HFFc6 (cell line): ENCODE data around the gene ADAM12. TPM values are rescaled to one million over a fixed set of nuclear protein-coding genes. Genes with fewer than 3 reads are reported as not detected.

ENCODE experiments used
- DNase-seq: peaks from one replicate; pipeline ENCODE4 v3.0.0-alpha.2; 2018
- H3K27ac Mint-ChIP-seq: 2 replicates; pipeline ENCODE4 v1.8.0; 2020; ENCODE audit warnings: mild to moderate bottlenecking, mixed read lengths
- H3K27me3 Mint-ChIP-seq: 2 replicates; pipeline ENCODE4 v1.8.0; 2021; ENCODE audit warnings: mild to moderate bottlenecking, moderate library complexity, mixed read lengths; ENCODE audit not compliant: insufficient read depth
- H3K36me3 Mint-ChIP-seq: 2 replicates; pipeline ENCODE4 v1.8.0; 2021; ENCODE audit warnings: low read depth, mixed read lengths
- H3K4me1 Mint-ChIP-seq: 2 replicates; pipeline ENCODE4 v1.8.0; 2020; ENCODE audit warnings: low read depth, mixed read lengths
- H3K4me3 Mint-ChIP-seq: 2 replicates; pipeline ENCODE4 v1.8.0; 2020; ENCODE audit warnings: mild to moderate bottlenecking, moderate library complexity, mixed read lengths
- H3K9me3 Mint-ChIP-seq: 2 replicates; pipeline ENCODE4 v1.8.0; 2020; ENCODE audit warnings: mild to moderate bottlenecking, mixed read lengths
- CTCF ChIP-seq: fragments of 200-600 bp; sonication (generic); IDR thresholded peaks from 2 replicates; pipeline ENCODE4 v1.5.0; 2021; ENCODE audit warnings: antibody characterized with exemption, mild to moderate bottlenecking
- total RNA-seq, 6 experiments: library from RNA; stranded (reverse); fragmentation: NEBNext Ultra II Directional; extraction: Animal tissue kit (Norgen Biotek cat#: 25700); gene quantifications; 2 replicates in 1 of 6; 3 replicates in 5 of 6; pipeline ENCODE4 v1.2.3, GENCODE V29; 2021

ADAM12 gene
- total RNA-seq, 6 experiments from 2014 or later, result 7.5 to 12.5 (median 11.5) TPM

DNA sequence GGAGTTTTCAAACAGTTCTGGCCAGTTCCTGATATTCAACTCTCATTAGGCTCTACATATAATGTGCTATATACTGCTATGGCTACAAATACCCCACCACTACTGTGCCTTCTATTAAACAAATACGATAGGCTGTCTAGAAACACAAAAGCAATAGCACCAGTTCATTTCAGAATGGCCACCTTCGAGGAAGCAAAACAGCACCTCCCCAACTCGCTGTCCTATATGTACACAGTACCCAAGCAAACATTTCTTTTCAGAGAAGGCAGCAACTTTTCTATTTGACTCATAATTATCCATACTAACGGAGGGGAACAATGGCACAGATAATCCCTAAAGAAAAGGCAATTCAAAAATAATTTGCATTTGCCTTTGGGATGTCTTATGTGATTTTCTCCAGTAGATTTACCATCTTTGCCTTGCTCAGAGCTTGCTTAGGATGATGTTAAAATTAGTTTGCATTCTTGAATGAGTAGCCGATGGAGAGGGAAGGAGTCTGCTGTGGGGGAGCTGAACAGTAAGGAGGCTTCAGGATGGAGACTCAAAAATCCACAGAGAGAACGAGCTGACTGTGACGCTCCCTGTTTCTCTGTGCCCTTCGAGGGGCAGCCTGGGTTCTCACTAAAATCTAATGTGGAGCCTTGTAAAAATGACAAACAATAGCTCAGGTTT, 273.3 kb downstream of the ADAM12 start:
- Mint-ChIP-seq H3K36me3 (peaks cover 5% of the 10 kb centered on the region), H3K4me1 (peaks cover 15% of the 10 kb centered on the region), H3K27ac (no peak overlapping the region), H3K27me3 (no peaks in the 10 kb centered on the region; the same call in 1 of the 2 replicates), H3K4me3 (no peak overlapping the region), H3K9me3 (no peaks in the 10 kb centered on the region)
- DNase-seq, result no peak
- no peak for TF ChIP-seq CTCF

DNA sequence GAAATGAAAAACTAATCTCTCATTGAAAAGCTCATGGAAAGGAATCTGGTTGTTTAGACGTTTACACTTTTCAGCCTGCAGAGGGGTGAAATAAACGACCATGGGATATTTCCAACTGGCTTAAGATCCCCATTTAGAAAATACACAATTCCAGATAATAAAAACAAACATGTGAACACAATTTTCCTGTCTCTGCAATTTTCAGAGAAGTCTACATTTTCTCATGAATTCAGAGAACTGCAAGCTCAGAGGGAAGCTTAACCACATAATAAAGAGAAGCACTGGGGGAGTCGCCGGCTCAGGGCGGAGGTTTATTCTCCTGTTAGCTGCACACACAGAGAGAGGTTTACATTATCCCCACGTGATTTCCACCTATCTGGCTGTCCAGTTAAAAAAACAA, 276.8 kb downstream of the ADAM12 start:
- H3K36me3 Mint-ChIP-seq, result peaks cover 5% of the 10 kb centered on the region
- TF ChIP-seq CTCF, result no peak
- H3K4me3 Mint-ChIP-seq, result no peak overlapping the region
- no peak for DNase-seq
- H3K9me3 Mint-ChIP-seq, result no peaks in the 10 kb centered on the region
- H3K27ac Mint-ChIP-seq, result no peak overlapping the region
- H3K4me1 Mint-ChIP-seq, result peaks cover 12% of the 10 kb centered on the region
- no peaks in the 10 kb centered on the region; the same call in 1 of the 2 replicates for H3K27me3 Mint-ChIP-seq

DNA sequence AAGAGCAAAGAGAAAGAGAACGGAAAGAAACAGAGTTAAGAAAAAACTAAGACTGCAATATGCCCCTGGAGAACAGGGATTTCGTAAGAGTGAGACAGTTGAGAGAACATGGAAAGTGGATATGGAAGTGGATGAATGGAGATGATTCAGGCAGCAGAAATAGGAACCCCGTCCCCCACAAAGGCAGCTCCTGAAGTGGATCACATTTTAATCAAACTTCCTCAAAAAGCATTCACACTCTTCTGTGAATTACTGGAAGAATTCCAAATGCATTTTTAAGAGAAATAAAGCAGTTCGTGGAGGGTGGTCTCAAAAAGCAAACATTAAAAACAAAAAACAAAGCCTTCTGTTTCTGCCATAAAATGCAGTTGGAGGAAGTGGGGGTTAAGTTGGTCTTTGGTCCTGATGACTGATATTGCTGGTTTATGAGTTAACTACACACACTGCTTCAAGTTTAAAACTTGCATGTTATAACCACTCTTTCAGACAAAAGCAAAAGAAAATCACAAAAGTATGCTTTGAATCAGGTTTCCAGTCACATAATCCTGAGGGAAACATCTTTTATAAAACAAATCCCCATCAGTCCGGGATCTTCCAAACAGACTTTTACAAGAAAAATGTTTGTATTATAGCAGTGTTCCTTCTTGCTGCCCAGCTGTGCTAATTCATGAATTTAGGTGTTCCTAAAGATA, 277.6 kb downstream of the ADAM12 start:
- DNase-seq, result no peak
- H3K27me3 Mint-ChIP-seq, result no peaks in the 10 kb centered on the region; the same call in 1 of the 2 replicates
- peak overlapping the region; percentile 32; the same call in 1 of the 2 replicates for H3K27ac Mint-ChIP-seq
- H3K4me3 Mint-ChIP-seq, result peak overlapping the region; percentile 54; the same call in 1 of the 2 replicates
- peaks cover 12% of the 10 kb centered on the region for H3K4me1 Mint-ChIP-seq
- H3K9me3 Mint-ChIP-seq, result no peaks in the 10 kb centered on the region
- peaks cover 5% of the 10 kb centered on the region for H3K36me3 Mint-ChIP-seq
- no peak for TF ChIP-seq CTCF

DNA sequence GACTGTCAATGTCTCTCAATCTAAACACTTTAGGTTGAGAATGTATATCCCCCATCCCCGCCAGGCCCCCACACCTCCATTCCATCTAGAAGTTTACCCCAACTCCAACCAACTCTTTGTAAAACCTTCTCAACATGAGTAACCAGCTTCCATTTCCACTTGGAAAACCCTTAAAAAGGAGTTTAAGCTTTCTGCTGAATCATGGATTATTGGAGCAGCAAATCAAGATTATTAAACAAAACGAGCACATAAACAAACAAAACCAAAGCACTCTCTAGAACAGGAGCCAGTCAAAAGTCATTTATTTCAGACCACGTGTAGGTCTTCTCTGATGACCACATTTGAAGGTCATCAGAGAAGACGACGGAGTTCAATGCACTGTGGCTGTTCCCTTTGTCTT, 278.4 kb downstream of the ADAM12 start:
- no peaks in the 10 kb centered on the region for H3K9me3 Mint-ChIP-seq
- no peak for DNase-seq
- H3K27me3 Mint-ChIP-seq, result no peaks in the 10 kb centered on the region; the same call in 1 of the 2 replicates
- TF ChIP-seq CTCF, result no peak
- peaks cover 5% of the 10 kb centered on the region for H3K36me3 Mint-ChIP-seq
- peak overlapping the region; percentile 32; the same call in 1 of the 2 replicates for H3K27ac Mint-ChIP-seq
- peak overlapping the region; percentile 54; the same call in 1 of the 2 replicates for H3K4me3 Mint-ChIP-seq
- peaks cover 12% of the 10 kb centered on the region for H3K4me1 Mint-ChIP-seq

GRCh38 chr10:126108693-126109092, 279.6 kb downstream of the ADAM12 start:
- H3K27me3 Mint-ChIP-seq, result no peaks in the 10 kb centered on the region; the same call in 1 of the 2 replicates
- peaks cover 12% of the 10 kb centered on the region for H3K4me1 Mint-ChIP-seq
- no peak overlapping the region for H3K4me3 Mint-ChIP-seq
- TF ChIP-seq CTCF, result no peak
- H3K9me3 Mint-ChIP-seq, result no peaks in the 10 kb centered on the region
- no peak for DNase-seq
- H3K36me3 Mint-ChIP-seq, result peaks cover 5% of the 10 kb centered on the region
- H3K27ac Mint-ChIP-seq, result no peak overlapping the region
